ENCODE results near the gene ATPAF2.

ATPAF2 gene

GRCh38 chr17:18038149-18038850 is 668 bp downstream of the ATPAF2 start:
- DNase-seq, result no peak

GRCh38 chr17:18037486-18037885 is 1.5 kb downstream of the ATPAF2 start:
- no peak for DNase-seq

- no peak for DNase-seq
These were observed 3.3 kb downstream of the ATPAF2 start for GRCh38 chr17:18035704-18036103.

GRCh38 chr17:18033442-18034099 is 5.4 kb downstream of the ATPAF2 start:
- DNase-seq, result peak; percentile 97

GRCh38 chr17:18031955-18032354 is 7.0 kb downstream of the ATPAF2 start:
- DNase-seq, result no peak

- DNase-seq, result peak; percentile 82
These were observed 9.9 kb downstream of the ATPAF2 start for GRCh38 chr17:18028952-18029540.

GRCh38 chr17:18028114-18028951 is 10.6 kb downstream of the ATPAF2 start:
- peak; percentile 84 for DNase-seq

GRCh38 chr17:18027280-18027679 is 11.7 kb downstream of the ATPAF2 start:
- no peak for DNase-seq

- DNase-seq, result peak; percentile 57
These were observed 12.8 kb downstream of the ATPAF2 start for GRCh38 chr17:18025945-18026776.

GRCh38 chr17:18025241-18025944 is 13.6 kb downstream of the ATPAF2 start:
- DNase-seq, result no peak

- DNase-seq, result no peak
These were observed 17.6 kb downstream of the ATPAF2 start for GRCh38 chr17:18021372-18021771.

- DNase-seq, result no peak
These were observed 18.0 kb downstream of the ATPAF2 start for GRCh38 chr17:18020971-18021370.

- no peak for DNase-seq
These were observed 19.2 kb downstream of the ATPAF2 start for GRCh38 chr17:18019838-18020154.

- no peak for DNase-seq
These were observed 20.5 kb downstream of the ATPAF2 start for GRCh38 chr17:18018411-18018921.

GRCh38 chr17:18017958-18018357 is 21.0 kb downstream of the ATPAF2 start:
- DNase-seq, result no peak

GRCh38 chr17:18016426-18016825 is 22.5 kb downstream of the ATPAF2 start:
- no peak for DNase-seq

GRCh38 chr17:18015593-18015992 is 23.4 kb downstream of the ATPAF2 start:
- peak; percentile 78 for DNase-seq

GRCh38 chr17:18014006-18014405 is 25.0 kb downstream of the ATPAF2 start:
- DNase-seq, result no peak

- no peak for DNase-seq
These were observed 27.7 kb downstream of the ATPAF2 start for GRCh38 chr17:18011286-18011685.

GRCh38 chr17:18009609-18010420 is 29.2 kb downstream of the ATPAF2 start:
- DNase-seq, result no peak
